NCI-H748 treated with DMSO at 0.1 percent for 48 hours (cell line): ENCODE measurements around the gene ARHGEF17.

Experiments used
- DNase-seq: peaks from one replicate; lab custom pipeline; 2025; lab: John Stamatoyannopoulos, UW

Gene ARHGEF17

DNA sequence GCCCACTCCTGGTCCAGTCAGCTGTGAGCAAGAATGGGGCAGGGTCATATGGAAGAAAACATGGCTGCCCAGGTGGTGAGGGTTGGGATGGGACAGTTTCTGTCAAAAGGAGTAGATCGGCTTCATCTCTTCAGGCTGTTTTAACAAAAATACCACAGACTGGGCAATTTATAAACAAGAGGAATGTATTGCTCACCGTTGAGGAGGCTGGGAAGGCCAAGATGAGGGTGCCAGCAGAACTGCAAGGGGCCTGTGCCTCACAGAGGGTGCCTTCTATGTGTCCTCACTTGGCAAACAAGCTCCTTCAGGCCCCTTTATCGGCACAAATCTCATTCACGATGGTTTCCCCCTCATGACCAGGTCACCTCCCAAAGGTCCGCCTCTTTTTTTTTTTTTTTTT, 50.0 kb downstream of the ARHGEF17 start:
- no peak for DNase-seq

DNA sequence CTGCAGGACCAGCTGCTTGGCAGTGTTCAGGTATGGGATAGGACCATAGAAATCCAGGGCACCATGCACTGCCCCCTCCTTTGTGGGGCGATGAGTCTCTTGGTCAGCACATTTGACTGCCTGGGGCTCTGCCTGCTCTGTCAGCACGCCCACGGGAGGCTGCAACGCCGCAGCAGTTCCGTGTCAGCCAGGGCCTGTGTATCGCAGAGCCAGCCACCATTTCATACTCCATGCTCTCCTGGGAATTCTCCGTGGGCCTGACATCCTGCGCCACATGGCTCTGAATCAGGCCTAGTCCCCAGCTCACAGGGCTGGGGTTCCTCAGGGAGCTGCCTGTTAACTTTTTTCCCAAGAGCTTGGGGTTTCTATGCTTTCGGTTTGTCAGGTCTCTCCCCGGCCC, 51.3 kb downstream of the ARHGEF17 start:
- no peak for DNase-seq

DNA sequence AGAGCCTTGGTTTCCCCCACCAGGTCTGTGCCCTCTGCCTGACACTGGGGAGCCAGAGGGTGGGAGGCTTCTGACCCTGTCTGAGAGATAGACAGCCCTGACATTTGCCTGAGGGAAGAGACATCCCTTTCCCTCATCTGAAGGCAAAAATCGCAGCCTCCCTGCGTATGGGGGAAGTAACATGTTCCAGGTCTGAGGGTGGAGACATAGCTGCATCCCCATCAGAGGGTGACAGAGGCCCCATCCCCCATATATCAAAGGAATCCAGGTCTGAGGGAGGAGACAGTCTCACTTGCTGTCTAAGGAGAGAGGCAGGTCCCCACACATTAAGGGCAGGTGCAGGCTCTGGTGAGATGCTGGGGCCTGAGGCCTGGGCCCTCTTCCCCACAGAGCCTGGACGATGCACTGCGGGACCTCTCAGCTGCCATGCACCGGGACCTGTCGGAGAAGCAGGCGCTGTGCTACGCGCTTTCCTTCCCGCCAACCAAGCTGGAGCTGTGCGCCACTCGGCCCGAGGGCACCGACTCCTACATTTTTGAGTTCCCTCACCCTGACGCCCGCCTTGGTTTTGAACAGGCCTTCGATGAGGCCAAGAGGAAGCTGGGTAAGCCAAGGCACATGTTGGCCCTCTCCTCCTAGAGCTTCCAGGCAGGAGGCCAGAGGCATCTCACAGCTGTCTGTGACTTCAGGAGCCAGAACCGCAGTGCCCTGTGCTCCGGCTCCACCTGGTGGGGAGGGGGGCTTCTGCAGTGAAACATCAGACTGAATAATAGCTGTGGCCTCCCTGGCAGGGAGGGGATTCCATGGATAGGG, 52.1 kb downstream of the ARHGEF17 start:
- DNase-seq = no peak

DNA sequence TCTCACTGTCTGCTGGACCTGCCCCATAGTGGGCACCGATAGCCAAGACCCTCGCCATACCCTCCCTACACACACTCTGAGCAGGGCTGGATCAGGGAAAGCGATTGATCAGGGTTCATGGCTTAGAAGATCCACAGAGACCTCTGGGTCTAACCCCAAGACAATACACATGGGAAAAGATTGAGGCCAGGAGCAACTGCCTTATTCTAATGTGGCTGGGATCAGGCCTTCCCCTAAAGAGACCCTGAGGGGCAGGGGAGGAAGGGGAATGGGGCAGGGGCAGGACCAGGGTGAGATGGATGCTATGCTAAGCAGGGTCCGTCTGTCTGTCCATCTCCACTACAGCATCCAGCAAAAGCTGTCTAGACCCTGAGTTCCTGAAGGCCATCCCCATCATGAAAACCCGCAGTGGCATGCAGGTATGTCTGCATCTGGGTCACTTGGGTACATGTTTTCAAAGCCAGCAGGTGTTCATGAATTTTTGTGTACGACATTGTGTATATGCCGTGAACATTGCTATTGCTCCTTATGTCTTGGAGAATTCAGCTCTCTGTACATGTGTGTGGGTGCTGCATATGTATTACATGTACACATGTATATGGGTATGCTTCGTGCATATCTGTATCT, 52.8 kb downstream of the ARHGEF17 start:
- DNase-seq = no peak

DNA sequence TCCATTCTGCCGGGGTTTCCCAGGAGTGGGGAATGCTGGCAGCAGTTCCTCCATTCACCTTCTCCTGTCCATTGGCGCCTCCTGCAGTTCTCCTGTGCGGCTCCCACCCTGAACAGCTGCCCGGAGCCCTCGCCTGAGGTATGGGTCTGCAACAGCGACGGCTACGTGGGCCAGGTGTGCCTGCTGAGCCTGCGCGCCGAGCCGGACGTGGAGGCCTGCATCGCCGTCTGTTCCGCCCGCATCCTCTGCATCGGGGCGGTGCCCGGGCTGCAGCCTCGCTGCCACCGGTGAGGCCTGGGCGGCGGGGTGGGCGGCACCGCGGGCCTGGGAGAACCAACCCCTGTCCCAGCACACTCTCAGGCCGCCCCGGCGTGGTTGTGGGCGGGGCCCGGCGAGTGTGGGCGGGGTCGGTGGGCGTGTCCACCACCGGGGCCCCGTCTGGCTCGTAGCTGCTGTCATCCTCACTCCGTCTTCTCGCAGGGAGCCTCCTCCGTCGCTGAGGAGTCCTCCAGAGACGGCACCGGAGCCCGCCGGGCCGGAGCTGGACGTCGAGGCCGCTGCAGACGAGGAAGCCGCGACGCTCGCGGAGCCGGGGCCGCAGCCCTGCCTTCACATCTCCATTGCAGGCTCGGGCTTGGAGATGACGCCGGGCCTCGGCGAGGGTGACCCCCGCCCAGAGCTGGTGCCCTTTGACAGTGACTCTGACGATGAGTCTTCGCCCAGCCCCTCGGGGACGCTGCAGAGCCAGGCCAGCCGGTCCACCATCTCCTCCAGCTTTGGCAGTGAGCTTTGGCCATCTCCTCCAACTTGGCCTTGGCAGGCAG, 54.1 kb downstream of the ARHGEF17 start:
- no peak for DNase-seq

DNA sequence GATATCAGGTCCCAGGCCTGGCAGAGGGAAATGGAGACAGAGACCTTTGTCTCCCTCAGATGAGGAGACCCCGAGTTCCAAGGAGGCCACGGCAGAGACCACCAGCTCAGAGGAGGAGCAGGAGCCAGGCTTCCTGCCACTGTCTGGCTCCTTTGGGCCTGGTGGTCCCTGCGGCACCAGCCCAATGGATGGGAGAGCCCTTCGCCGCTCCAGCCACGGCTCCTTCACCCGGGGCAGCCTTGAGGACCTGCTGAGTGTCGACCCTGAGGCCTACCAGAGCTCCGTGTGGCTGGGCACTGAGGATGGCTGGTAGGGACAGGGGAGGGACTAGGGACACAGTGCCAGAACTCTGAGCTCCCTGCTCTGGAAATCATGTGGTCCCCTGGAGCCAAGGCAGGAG, 55.1 kb downstream of the ARHGEF17 start:
- no peak for DNase-seq

DNA sequence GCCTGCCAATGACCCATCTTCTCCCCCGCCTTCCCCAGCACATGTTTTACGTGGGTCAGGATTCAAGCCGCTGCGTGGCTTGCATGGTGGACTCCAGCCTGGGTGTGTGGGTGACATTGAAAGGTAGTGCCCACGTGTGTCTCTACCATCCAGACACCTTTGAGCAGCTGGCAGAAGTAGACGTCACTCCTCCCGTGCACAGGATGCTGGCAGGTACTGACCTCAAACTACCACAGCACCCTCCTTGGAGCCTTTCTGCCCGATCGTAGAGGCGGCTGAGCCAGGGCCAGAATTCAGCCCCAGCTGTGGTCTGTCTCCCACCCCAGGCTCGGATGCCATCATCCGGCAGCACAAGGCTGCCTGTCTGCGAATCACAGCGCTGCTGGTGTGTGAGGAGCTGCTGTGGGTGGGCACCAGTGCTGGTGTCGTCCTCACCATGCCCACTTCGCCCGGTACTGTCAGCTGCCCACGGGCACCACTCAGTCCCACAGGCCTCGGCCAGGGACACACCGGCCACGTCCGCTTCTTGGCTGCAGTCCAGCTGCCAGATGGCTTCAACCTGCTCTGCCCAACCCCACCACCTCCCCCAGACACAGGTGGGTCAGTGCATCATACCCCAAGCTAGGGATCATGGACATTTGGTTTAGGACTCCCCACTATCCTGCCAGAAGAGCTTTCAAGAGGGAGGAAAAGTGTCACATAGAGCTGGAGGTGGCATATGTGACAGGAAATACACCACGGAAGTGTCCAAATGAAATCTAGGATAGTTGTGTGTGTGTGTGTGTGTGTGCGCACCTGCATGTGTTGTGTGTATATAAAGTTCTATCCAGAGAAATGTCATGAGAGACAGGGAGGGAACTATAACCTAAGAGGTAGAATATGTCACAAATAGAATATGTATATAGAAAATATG, 57.5 kb downstream of the ARHGEF17 start:
- DNase-seq = no peak

DNA sequence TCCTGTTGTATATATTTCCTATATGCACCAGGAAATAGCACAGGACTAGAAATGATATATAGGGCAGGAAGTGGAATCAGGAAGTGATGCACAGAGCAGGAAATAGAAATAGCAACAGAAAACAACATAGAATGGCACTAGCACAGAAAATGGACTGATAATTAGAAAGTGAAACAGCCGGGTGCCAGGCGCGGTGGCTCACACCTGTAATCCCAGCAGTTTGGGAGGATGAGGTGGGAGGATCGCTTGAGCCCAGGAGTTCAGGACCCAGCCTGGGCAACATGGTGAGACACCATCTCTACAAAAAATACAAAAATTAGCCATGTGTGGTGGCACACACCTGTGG, 58.2 kb downstream of the ARHGEF17 start:
- DNase-seq = no peak

DNA sequence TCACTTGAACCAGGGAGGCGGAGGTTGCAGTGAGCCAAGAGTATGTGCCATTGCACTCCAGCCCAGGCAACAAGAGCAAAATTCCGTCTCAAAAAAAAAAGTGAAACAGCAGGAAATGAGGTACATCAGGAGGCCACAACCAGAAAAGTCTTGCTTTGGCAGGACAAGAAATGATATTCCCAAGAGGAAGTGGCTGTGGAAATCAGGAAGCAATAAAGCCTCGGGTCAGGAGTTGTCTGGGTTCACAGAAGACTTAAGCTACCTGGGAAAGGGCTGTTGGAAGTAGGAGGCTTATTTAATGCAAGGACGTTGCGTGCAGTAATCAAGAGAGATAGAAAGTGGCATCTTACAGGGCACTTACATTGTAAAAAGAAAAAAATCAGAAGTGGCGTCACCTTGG, 58.9 kb downstream of the ARHGEF17 start:
- DNase-seq = no peak

DNA sequence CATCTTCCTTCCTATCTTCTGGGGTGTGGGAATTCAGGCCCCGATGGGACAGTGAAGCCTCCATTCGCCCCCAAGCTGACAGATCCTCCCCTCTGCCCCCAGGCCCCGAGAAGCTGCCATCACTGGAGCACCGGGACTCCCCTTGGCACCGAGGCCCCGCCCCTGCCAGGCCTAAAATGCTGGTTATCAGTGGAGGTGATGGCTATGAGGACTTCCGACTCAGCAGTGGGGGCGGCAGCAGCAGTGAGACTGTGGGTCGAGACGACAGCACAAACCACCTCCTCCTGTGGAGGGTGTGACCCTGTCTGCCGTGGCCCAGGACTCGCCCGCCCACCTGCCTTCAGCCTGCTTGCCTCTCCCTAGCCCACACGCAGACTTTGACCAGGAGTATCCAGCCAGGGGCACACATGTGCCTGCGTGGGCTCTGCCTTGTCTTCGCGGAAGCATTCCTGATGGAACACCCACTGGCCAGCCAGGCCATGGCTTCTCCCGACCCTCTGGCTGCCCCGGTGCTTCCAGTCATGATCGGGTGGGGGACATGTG, 59.5 kb downstream of the ARHGEF17 start:
- no peak for DNase-seq

DNA sequence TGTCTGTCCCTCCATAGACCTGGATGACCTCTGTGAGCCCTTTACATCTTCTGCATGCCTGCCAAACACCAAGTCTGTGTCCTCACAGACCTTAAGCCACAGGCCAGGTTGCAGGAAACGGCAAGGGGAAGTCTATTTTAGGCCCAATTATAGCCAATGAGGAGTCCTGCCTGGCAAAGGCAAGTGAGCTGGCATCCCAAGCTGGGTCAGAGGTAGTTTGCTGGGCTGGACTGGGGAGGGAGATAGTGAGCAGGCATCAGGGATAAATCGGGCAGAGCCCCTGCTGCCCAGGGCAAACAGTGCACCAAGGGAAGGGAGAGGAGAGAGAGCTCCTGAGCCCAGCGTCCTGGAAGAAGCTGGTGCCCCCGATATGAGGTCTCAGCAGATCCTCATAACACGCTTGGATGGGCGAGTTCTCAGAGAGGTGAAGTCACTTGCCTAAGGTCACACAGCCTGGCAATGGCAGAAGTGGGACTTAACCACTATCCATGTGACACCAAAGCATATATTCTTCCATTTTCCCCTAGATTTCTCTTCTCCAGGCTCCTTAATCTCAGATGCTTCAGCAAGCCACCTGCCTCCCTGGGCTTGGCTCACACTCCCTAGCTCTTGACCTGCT, 64.4 kb downstream of the ARHGEF17 start:
- no peak for DNase-seq

DNA sequence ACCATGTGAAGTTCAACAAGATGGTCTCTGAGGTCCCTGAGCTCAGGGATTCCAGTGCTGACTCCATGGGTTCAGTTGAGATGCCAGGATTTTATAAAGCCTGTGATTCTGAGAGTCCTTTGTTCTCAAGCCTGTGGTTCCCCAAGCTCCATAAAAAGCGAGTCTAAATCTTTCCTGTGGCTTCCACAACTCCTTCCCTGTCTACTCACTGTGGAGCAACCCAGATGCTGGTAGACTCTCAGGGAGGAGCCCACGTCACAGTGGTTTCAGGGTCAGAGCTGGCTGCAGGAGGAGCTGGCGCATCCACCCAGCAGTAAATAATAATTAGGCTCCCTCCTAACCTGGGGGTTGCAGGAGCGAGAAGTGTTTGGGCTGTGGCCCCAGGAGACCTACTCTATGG, 66.1 kb downstream of the ARHGEF17 start:
- DNase-seq = no peak

DNA sequence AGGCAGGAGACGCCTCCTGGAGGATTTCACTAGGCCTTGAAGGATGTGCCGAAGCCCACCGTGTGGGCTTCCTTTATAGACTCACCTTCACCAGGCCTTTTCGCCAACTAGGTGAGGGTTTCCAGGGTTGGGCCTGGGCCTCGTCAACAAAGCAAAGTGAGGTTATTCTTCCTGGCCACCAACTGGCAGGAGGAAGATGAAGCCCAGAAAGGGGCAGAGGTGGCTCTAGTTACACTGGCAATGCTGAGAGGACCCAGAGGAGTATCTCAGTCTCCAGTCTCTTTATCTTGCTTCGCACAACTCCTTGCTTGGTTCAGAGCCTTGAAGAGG, 67.7 kb downstream of the ARHGEF17 start:
- DNase-seq = no peak

DNA sequence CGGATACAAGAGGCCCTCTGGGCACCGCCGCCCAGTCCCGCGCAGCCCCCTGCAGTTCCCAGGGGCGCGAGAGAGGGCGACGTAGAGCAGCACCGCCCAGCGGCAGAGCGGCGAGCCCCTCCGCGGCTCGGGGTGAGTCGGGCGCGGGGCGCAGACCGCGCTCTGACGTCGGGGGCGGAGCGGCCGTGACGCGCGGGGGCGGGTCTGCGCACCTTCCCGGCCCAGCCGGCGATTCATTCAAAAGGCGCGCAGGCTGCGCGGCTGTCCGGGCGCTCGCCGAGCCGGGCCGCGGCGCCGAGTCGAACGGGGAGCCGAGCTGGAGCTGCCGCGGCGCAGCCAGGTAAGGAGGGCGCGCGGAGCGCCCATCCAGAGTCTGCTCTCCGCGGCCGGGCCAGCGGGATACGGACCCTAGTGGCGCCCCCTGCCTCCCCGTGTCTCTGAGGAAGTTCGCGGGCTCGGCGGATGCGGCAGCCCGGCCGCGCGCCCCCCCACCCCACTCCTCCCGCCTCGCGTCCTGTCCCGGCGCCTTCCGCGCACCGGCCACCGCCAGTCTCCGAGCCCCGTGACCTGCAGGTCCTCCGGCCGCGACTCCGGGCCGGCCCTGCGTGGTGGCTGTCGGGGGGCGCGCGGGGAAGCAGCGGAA, 68.2 kb downstream of the ARHGEF17 start, which contains the start of gene RELT:
RELT (plus strand) TSS at position 240 of the 643 bp plus-strand sequence. CDS start 12,738 bp downstream, outside the sequence.
- DNase-seq = peak; percentile 63

DNA sequence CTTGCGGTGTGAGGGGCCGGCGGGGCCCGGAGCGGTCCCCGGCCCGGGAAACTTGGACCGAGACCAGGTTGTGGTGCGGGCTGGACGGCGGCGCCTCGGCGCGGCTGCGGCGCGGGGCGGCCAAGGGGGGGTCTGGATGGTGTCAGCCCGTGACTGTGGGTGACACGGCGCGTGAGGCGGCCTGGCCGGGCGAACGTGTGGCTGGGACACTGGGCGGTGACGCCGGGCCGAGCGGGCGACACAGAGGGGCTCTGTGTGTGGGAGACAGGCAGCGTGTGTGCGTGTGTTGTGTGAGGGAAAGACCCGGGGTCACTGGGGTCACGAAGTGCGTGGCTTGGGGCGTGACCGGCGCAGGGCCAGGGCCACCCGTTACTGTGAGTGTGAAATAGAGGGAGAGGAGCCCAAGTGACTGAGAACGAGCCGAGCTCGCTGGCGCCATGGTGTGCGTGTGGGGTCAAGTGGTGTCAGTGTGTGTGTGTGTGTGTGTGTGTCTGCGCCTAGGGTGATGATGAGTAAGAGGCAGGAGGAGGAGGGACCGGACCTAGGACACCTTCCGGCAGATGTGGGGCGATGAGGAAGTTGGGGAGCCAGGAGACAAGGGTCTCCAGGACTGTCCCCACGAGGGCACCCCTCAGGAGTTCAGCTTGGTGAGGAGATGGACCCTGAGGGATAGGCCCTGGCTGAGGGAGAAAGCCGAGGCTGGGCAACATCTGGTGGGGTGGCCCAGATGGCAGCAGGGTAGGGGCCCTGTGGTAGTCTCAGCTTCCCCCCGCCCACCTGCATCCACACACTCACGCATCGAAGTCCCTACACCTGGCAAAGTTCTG, 68.9 kb downstream of the ARHGEF17 start:
- DNase-seq = peak; percentile 10

DNA sequence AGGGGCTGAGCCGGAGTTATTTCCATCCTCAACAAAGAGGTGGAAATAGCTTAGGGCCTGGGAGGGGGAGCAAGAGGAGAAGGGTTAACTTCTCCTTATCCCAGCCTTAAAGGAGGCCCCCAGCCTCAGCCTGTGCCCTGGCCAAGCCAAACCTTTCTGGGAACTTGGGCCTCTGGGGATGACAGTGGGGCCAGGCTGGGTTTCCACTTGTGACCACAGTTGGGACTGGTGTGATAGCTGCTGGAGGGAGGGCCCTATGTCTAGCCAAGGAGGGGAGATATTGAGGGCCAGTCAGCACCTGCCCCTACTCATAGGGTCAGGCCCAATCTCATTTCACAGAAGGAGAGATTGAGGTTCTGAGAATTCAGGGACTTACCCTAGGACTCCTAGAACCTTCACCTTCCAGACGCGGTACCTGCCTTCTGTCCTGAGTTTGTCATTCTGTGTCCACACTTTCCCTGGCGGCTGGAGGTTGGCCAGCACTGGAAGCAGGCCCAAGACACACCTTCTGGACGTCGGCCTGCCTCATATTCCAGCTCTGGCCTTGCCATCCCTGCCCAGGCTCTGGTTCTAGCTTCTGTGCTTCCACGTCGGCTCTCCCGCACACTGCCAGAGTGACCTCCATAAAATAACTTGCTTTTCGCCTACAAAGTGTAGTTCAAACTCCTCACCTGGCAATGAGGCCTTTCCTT, 71.3 kb downstream of the ARHGEF17 start:
- DNase-seq = no peak

DNA sequence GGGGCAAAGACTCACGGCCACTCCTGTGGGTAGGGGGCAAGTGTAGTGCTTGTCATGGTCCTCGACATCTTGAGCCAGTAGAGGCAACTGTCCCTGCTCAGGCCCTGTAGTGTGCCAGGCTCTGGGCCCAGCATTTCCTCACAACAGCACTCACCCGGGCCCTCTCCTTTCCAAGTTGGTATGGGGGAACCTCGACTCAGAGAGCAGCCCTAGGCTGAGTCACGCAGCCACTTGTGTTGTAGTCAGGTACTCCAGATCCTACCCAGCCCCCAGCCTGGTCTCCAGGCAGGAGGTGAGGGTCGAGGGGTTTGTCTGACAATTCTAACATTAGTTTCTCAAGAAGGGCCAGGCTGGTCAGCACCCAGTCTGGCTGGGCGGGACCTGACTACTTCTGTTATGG, 72.3 kb downstream of the ARHGEF17 start:
- no peak for DNase-seq

DNA sequence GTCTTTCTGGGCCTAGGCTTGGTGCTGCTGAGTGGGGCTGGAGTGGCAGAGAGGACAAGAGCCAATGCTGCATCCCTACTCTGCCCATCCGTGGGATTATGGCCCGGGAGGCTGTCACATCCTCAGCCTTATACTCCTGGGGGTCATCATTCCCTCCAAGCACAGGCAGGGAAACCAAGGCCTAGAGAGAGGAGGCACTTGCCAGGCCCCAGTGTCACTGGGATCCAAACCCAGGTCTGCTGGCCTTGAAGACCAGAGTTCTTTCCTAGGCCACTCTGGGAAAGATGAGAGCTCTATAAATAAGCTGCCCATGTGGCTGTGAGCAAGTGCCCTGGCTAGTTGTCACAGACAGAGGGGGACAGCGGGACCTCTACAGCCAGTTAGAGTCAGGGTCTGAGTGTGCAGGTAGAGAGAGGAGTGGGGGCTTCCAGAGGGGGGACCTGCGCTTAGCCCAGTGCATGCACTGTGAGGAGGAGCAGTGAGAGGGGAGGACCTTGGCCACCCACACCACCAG, 72.9 kb downstream of the ARHGEF17 start:
- DNase-seq = no peak

DNA sequence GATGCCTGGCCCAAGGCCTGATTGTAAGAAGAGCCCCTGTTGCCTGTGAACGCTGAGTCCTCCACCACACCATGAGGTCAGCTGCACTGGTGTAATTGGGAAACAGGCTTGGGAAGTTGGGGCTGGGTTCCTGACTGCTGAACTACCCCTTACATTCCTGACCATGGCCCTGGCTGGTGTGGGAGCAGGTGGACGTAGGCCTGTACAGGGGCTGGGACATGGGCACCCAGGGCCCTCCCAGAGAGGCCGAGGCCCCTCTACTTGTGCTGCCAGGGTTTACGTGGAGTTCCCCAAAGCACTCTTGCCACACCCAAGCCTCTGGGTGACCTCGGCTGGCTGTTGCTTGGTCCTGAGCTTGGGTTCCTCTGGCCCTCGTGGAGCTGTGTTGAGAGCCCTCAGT, 73.5 kb downstream of the ARHGEF17 start:
- DNase-seq = no peak
